ENCODE results near the gene FMO1.
"Not testable (repeated sequence)": the region's sequence is repeated elsewhere in the genome, so short reads cannot be mapped to it uniquely, and the experiment has no call there.

- not testable (repeated sequence) for TF ChIP-seq POLR2AphosphoS5, POU2F2, POLR2A, TAF1 (IDR thresholded peaks at IDR 0.05; ENCODE audit: low read depth, low read length)
Observed at GRCh38 chr1:171236231-171236630, 12.1 kb upstream of the FMO1 start.
